Panc1 (cell line): ENCODE measurements around the gene RIGI. TPM values are rescaled to one million over a fixed set of nuclear protein-coding genes. Genes with fewer than 3 reads are reported as not detected.
"Not testable (repeated sequence)": the region's sequence is repeated elsewhere in the genome, so short reads cannot be mapped to it uniquely, and the experiment has no call there.

ENCODE experiments used
- ATAC-seq: fragments of 200-7000 bp; cut with Tn5 transposase; 2 replicates; pipeline ENCODE4 v1.9.1; 2020; ENCODE audit warnings: mild to moderate bottlenecking, moderate library complexity
- BruUV-seq: library from RNA; stranded (reverse); fragments of 400-500 nt; replicated peaks from 2 replicates; lab custom pipeline; 2021; lab: Mats Ljungman, UMichigan
- CTCF ChIA-PET: fragments of 300-600 bp; sonication (Branson Sonifier 250); formaldehyde crosslinking; loops from one replicate; lab custom pipeline; 2022; ENCODE audit warnings: antibody characterized with exemption; lab: Charles Lee
- POLR2A ChIA-PET: fragments of 300-600 bp; sonication (Branson Sonifier 250); formaldehyde crosslinking; loops from one replicate; lab custom pipeline; 2022; ENCODE audit warnings: antibody characterized with exemption; lab: Charles Lee
- DNase-seq: peaks from one replicate; pipeline ENCODE4 v3.0.0-alpha.2; 2010; ENCODE audit warnings: low read depth, low spot score
- H3K27ac ChIP-seq: 2 replicates; pipeline ENCODE4 v1.5.1; 2011; ENCODE audit warnings: mild to moderate bottlenecking, low read length, inconsistent platforms
- H3K27me3 ChIP-seq: fragments of 200-500 bp; sonication (Bioruptor generic); 2 replicates; pipeline ENCODE4 v1.6.0; 2014; ENCODE audit warnings: low read length, inconsistent platforms; ENCODE audit not compliant: control insufficient read depth, insufficient read depth
- H3K36me3 ChIP-seq: fragments of 200-500 bp; sonication (Bioruptor generic); 2 replicates; pipeline ENCODE4 v1.5.1; 2014; ENCODE audit warnings: inconsistent platforms, mild to moderate bottlenecking, low read length, moderate library complexity; ENCODE audit not compliant: control insufficient read depth, insufficient read depth
- H3K4me1 ChIP-seq: 2 replicates; pipeline ENCODE4 v1.5.1; 2011; ENCODE audit warnings: inconsistent platforms, mild to moderate bottlenecking, low read length, moderate library complexity; ENCODE audit not compliant: control insufficient read depth, insufficient read depth
- H3K4me3 ChIP-seq, 2 experiments: 2 replicates each; pipeline ENCODE4 v1.5.1; 2011 to 2012; ENCODE audit warnings: low read depth in 2 of 2, low read length in 2 of 2, mild to moderate bottlenecking in 2 of 2, inconsistent platforms in 1 of 2, moderate library complexity in 1 of 2
- H3K9me3 ChIP-seq: fragments of 200-500 bp; sonication (Bioruptor generic); 2 replicates; pipeline ENCODE4 v1.5.1; 2014; ENCODE audit warnings: low read depth, mild to moderate bottlenecking, inconsistent platforms, low read length, moderate library complexity; ENCODE audit not compliant: control insufficient read depth, insufficient read depth
- POLR2AphosphoS5 ChIP-seq: IDR thresholded peaks from 2 replicates; pipeline ENCODE4 v1.6.1; 2012; ENCODE audit warnings: mild to moderate bottlenecking, low read depth, low read length, moderate library complexity
- SIN3A ChIP-seq: IDR thresholded peaks from 2 replicates; pipeline ENCODE4 v1.6.1; 2012; ENCODE audit warnings: low read depth, mild to moderate bottlenecking, low read length, moderate library complexity, borderline replicate concordance; ENCODE audit not compliant: insufficient read depth
- TCF7L2 ChIP-seq: IDR thresholded peaks from 2 replicates; pipeline ENCODE4 v1.6.1; 2011; ENCODE audit warnings: mild to moderate bottlenecking, low read depth, low read length, inconsistent platforms
- in situ Hi-C: cut with HindIII; loops from 2 replicates; pipeline ENCODE4 v1.10.0; 2016; ENCODE audit warnings: low sequenced_read_pairs, low pct_unique_long_range_greater_than_20kb
- intact Hi-C: fragments of 100-400 bp; cut with micrococcal nuclease; formaldehyde crosslinking; loops from one replicate; pipeline ENCODE4 v1.10.0; 2022; ENCODE audit not compliant: unreplicated experiment
- total RNA-seq: library from RNA; stranded (reverse); gene quantifications from one replicate; pipeline ENCODE4 v1.2.1, GENCODE V29; 2021; ENCODE audit not compliant: unreplicated experiment
- TF ChIP-seq, protein P1 (sequence below): fragments of 450-650 bp; IDR thresholded peaks from 2 replicates; pipeline ENCODE4 v1.5.1; 2017; ENCODE audit warnings: mild to moderate bottlenecking
- TF ChIP-seq, protein P2 (sequence below), 2 experiments: IDR thresholded peaks; 2 replicates each; pipeline ENCODE4 v1.6.1; 2011 to 2012; ENCODE audit warnings: low read depth in 2 of 2, control low read depth in 1 of 2, low read length in 1 of 2, mild to moderate bottlenecking in 1 of 2, moderate library complexity in 1 of 2; ENCODE audit not compliant: insufficient read depth in 1 of 2

RIGI gene
- total RNA-seq, 1 experiment from 2014 or later, result 27.7 TPM

DNA sequence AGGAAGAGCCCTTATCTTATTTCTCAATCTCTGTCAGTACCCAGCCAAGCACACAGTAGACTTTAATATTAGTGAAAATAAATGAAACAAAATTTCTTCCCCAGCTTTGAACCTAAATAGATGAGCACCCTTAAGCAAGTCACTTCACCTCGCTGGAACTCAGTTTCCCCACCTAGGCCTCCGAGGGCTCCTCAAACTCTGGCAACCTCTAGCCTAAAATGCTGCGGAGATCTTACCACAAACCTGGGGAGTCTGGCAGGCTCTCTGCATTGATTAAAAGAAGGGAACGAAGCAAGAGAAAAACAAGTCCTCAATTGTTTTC is 326 bp downstream of the RIGI start:
- ATAC-seq (no peak), DNase-seq (no peak)
- Histone ChIP-seq H3K4me1 (peaks cover 32% of the 10 kb centered on the region), H3K4me3 (peak overlapping the region; percentile 64 to 88), H3K36me3 (no peaks in the 10 kb centered on the region), H3K27ac (peak overlapping the region; percentile 96), H3K27me3 (no peaks in the 10 kb centered on the region), H3K9me3 (no peaks in the 10 kb centered on the region; the same call in 1 of the 2 replicates)
- CTCF ChIA-PET, result interaction anchor here (0.8 to 2.3 kb wide), 4 partner anchors 46 to 146 kb away, joined by 3 to 34 read pairs (median 4); no protein-coding TSS in a partner anchor
- in situ Hi-C loops, result no loop called here
- intact Hi-C loops, result no loop called here
- TF ChIP-seq TCF7L2, result no peak
- TF ChIP-seq, protein P1, sequence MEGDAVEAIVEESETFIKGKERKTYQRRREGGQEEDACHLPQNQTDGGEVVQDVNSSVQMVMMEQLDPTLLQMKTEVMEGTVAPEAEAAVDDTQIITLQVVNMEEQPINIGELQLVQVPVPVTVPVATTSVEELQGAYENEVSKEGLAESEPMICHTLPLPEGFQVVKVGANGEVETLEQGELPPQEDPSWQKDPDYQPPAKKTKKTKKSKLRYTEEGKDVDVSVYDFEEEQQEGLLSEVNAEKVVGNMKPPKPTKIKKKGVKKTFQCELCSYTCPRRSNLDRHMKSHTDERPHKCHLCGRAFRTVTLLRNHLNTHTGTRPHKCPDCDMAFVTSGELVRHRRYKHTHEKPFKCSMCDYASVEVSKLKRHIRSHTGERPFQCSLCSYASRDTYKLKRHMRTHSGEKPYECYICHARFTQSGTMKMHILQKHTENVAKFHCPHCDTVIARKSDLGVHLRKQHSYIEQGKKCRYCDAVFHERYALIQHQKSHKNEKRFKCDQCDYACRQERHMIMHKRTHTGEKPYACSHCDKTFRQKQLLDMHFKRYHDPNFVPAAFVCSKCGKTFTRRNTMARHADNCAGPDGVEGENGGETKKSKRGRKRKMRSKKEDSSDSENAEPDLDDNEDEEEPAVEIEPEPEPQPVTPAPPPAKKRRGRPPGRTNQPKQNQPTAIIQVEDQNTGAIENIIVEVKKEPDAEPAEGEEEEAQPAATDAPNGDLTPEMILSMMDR, result no peak
- no peak for TF ChIP-seq POLR2AphosphoS5
- no peak for TF ChIP-seq SIN3A
- TF ChIP-seq, protein P2, sequence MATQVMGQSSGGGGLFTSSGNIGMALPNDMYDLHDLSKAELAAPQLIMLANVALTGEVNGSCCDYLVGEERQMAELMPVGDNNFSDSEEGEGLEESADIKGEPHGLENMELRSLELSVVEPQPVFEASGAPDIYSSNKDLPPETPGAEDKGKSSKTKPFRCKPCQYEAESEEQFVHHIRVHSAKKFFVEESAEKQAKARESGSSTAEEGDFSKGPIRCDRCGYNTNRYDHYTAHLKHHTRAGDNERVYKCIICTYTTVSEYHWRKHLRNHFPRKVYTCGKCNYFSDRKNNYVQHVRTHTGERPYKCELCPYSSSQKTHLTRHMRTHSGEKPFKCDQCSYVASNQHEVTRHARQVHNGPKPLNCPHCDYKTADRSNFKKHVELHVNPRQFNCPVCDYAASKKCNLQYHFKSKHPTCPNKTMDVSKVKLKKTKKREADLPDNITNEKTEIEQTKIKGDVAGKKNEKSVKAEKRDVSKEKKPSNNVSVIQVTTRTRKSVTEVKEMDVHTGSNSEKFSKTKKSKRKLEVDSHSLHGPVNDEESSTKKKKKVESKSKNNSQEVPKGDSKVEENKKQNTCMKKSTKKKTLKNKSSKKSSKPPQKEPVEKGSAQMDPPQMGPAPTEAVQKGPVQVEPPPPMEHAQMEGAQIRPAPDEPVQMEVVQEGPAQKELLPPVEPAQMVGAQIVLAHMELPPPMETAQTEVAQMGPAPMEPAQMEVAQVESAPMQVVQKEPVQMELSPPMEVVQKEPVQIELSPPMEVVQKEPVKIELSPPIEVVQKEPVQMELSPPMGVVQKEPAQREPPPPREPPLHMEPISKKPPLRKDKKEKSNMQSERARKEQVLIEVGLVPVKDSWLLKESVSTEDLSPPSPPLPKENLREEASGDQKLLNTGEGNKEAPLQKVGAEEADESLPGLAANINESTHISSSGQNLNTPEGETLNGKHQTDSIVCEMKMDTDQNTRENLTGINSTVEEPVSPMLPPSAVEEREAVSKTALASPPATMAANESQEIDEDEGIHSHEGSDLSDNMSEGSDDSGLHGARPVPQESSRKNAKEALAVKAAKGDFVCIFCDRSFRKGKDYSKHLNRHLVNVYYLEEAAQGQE (IDR thresholded peaks at IDR 0.05; ENCODE audit: insufficient read depth in 1 of 2, low read depth in 2 of 2, low read length in 1 of 2), result no peak
- BruUV-seq, result no TSS peak
- POLR2A ChIA-PET, result interaction anchor here (0.6 kb wide), 1 partner anchor 778 kb away, joined by 4 read pairs; no protein-coding TSS in a partner anchor

DNA sequence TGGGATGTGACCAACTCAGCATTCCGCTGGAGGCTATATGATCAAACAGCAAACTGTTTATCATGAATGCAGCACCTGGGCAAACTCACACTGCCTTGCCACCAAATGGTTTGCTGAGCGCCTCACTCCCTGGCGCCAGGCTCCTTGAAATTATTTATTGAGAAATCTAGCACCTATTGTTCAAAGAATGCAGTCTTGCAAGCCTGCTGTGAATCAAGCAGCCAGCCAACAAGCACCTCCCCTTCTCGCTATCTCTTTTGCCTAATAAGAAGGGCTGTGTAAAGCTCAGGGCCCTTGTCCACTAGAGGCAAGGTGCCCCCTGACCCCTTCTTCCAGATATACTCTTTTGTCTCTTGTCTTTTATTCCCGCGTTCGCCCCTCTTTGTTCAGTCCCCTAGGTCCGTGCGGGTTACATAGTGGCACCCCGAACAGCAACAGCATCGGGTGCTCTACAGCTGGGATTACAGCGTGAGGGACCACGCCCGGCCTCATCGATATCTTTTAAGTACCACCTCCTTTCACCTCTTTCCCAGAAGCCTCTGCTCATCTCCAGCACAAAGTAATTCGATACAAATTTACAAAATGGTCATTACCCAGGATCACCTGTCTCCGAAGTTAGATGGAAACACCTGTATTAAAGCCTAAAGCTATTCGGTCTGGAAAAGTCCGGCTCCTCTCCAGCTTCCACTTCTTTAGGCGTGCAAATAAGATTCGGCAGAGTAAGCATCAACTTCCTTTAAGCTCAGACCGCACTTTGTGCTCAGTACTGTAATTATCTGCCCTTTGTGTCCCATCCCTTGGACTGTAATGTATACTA is 896 bp downstream of the RIGI start:
- DNase-seq, result no peak
- Histone ChIP-seq H3K36me3 (no peaks in the 10 kb centered on the region), H3K27ac (peak overlapping the region; percentile 96), H3K4me1 (peaks cover 32% of the 10 kb centered on the region), H3K4me3 (peak overlapping the region; percentile 64 to 88), H3K27me3 (no peaks in the 10 kb centered on the region), H3K9me3 (peaks cover 3% of the 10 kb centered on the region; the same call in 1 of the 2 replicates)
- TF ChIP-seq TCF7L2 (no peak), POLR2AphosphoS5 (peak; percentile 44; the same call in 1 of the 2 replicates), SIN3A (no peak)
- TF ChIP-seq, protein P1, result no peak
- TF ChIP-seq, protein P2 (IDR thresholded peaks at IDR 0.05; ENCODE audit: insufficient read depth in 1 of 2, low read depth in 2 of 2, low read length in 1 of 2), result no peak
- ATAC-seq, result peak; percentile 56
- ChIA-PET POLR2A (interaction anchor here (0.5 kb wide), 1 partner anchor 38 kb away, joined by 7 read pairs; no protein-coding TSS in a partner anchor), CTCF (interaction anchor here (0.8 to 2.3 kb wide), 4 partner anchors 47 to 146 kb away, joined by 3 to 34 read pairs (median 4); no protein-coding TSS in a partner anchor)
- BruUV-seq, result TSS peak; percentile 69
- in situ Hi-C loops (no loop called here), intact Hi-C loops (no loop called here)

DNA sequence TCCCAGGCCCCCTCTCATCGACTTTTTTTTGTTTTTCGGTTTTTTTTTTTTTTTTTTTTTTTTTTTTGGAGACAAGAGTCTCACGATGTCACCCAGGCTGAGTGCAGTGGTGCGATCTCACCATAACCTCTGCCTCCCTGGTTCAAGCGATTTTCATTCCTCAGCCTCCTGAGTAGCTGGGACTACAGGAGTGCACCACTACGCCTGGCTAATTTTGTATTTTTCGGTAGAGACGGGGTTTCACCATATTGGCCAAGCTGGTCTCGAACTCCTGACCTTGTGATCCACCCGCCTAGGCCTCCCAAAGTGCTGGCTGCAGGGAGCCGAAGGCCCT is 1.5 kb downstream of the RIGI start:
- ATAC-seq, H3K27me3 ChIP-seq, H3K9me3 ChIP-seq, in situ Hi-C loops, BruUV-seq, DNase-seq, POLR2A ChIA-PET, intact Hi-C loops, H3K36me3 ChIP-seq: not testable (repeated sequence)
- Histone ChIP-seq H3K4me3 (peak overlapping the region; percentile 64 to 88), H3K27ac (peak overlapping the region; percentile 96), H3K4me1 (peaks cover 32% of the 10 kb centered on the region)
- CTCF ChIA-PET, result interaction anchor here (0.9 to 2.3 kb wide), 2 partner anchors 55 to 145 kb away, joined by 3 to 34 read pairs; no protein-coding TSS in a partner anchor
